Kidney tubule cell (primary cell): ENCODE data around the gene SHB.

Experiments used
- DNase-seq: peaks from one replicate; pipeline ENCODE4 v3.0.0-alpha.2; 2018; ENCODE audit warnings: low spot score

The SHB gene

GRCh38 chr9:38008168-38009034 lies 60.6 kb downstream of the SHB start:
- DNase-seq: peak; percentile 98

- DNase-seq: peak; percentile 41
These were observed 62.0 kb downstream of the SHB start for GRCh38 chr9:38007016-38007415.

- no peak for DNase-seq
These were observed 62.9 kb downstream of the SHB start for GRCh38 chr9:38006163-38006562.

- no peak for DNase-seq
These were observed 64.0 kb downstream of the SHB start for GRCh38 chr9:38004809-38005560.

- DNase-seq: no peak
These were observed 64.8 kb downstream of the SHB start for GRCh38 chr9:38003946-38004808.

GRCh38 chr9:38003230-38003629 lies 65.8 kb downstream of the SHB start:
- no peak for DNase-seq

DNA sequence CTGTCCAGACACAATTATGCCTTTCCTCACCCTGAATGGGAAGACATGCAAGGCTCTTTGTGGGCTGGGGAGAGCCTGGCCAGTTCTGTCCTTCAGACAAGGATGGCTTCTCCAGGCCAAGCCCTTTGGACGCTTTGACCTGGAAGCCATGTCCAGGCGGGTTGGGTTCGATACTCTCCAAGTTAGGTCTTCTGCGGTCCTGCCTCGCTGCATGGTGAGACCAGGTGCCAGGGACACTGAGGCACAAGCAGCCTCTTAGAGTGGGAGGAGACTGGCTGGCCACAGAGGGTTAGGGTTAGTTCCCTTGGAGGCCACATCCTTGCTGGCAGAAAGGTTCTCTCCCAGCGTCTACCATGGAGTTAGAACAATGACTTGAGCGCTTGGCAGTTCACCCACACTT lies 67.6 kb downstream of the SHB start:
- DNase-seq: no peak

DNA sequence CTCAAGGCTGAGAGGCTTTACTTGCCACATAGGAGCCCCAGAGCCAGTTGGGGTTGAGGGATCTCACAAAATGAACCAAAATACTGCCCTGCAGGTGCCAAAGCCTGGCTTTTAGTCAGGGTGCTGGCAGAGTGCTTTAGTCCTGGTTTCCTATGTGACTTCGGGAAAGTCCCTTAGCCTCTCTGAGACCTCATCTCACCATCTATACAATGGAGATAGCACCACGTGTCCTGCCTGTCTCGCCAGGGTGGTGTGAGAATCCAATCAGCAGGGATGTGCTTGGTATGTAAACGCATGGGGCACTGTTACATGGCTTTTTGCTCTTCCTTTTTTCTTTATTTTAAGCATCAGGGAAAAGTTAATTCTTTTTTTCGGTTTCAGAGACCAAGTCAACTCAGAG lies 68.3 kb downstream of the SHB start:
- no peak for DNase-seq

- no peak for DNase-seq
These were observed 68.7 kb downstream of the SHB start for GRCh38 chr9:38000332-38000731.

GRCh38 chr9:37999588-38000189 lies 69.3 kb downstream of the SHB start:
- peak; percentile 75 for DNase-seq

DNA sequence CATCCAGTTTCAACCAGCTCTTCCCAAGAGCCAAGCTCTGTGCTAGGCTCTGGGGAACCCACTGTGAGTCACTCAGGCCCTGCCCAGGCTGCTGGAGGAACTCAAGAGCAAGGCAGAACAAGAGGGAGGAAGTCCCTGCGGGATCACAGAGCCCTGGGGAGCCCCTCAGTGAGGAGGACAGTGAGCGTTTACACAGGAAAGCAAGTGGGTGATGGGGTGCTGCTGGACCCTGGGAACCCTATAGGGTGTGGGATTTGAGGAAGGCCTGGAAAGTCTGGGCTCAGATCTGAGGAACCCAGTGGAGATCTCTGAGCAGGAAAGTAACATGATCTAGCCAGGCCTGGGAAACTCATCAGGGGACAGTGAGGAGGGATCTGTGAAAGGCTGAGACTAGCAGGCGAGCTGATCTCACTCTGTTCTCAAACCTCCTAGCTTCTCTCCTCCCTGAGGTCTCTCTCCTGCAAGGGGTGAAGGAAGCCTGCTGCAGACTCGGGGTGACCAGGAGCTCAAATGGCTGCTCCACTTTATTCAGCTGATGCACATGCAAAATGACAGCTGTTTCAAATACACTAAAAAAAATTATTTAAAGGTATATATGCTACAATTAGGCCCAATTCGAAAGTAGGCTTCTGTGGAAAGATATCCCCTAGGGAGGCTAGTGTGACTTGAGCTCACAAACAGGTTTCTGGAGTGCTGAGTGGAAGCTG lies 70.0 kb downstream of the SHB start:
- DNase-seq: peak; percentile 38

DNA sequence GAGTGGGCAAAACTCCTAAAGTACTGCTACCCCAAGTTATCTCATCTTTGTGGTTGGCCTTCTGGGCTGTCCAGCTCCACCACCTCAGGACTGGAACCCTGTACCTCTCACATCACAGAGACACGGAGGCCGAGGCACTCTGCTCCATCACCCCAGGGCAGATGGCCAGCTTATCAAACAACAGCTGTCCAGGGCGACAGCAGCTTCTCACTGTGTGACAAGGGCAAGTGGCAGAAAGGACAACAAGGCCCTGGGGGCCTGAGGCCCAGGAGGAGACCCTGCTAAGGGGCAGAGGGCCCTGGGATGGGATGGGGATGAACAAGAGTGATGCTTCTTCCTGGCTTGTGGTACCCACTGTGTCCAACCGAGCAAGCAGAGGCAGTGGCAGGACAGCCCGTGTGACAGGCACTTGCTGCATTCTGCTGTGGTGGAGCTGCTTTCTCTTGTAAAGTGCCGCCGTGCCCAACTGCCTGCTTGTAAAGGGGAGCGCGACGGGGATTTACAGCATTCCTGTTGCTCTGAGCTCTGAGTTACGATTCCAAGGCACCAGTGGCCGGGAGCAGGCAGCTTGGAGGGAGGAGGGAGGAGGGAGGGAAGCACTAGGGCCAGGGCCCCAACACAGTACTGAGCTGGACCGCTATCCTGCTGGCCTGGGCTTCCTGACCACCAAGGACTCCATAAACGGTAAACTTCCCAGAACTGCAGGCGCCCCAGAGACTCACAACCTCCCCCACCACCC lies 71.2 kb downstream of the SHB start:
- DNase-seq: no peak

GRCh38 chr9:37996819-37997217 lies 72.2 kb downstream of the SHB start:
- no peak for DNase-seq

- no peak for DNase-seq
These were observed 72.8 kb downstream of the SHB start for GRCh38 chr9:37995961-37996818.

GRCh38 chr9:37995348-37995737 lies 73.7 kb downstream of the SHB start:
- DNase-seq: no peak

DNA sequence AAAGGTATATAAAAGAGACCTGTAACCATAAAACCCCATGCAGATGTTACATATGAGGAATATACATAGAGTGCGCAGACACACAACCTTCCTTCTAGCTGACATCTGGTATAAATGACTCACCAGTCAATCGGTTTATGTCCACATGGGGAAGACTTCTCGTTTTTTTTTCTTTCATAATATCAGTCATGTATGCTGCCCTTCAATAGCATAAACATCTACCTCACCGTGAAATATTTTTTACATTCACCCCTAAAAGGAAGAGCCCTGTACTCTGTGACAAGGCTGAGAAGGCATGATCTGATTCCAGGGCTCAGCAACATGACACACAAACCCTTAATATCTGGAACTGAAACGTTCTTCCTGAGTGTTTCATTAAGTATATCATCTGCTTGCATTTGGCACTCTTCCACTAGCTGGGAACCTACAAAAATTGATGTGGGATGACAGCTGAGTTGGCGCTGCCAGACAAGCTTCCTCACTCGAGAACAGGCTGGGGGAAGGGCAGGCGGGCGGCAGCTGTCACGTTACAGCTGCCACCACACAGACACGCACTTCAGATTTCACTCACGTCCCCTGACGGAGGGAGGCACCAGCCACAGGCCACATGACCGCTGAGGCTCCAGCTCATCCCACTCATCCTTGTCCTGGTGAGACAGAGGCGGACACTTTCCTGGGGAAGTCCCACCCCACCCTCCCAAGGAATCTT lies 74.2 kb downstream of the SHB start:
- peak; percentile 86 for DNase-seq

DNA sequence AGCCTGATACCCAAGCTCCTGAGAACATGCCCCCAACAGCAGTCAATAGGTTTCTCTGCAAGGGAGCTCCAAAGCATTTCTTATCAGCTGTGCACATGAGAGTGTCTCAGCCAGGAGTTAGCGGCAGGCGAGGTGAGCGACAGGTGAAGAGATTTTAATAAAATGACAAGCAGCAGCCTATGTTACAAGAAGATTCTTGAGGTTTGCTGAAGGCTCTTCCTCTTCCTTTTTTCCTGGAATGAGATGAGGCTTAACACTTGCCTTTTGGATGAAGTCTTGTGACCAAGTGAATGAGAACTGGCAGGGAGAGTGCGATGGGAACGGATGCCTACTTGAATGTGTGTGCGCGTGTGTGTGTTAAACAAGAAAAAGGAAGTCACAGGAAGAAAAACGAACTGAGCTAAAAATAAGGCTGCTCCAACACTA lies 76.1 kb downstream of the SHB start:
- no peak for DNase-seq

- DNase-seq: no peak
These were observed 78.5 kb downstream of the SHB start for GRCh38 chr9:37990404-37991015.

- no peak for DNase-seq
These were observed 79.3 kb downstream of the SHB start for GRCh38 chr9:37989701-37990100.
